GM21526 (cell line): ENCODE data around the gene ODC1.

Experiments used
- ATAC-seq: cut with Tn5 transposase; IDR thresholded peaks from one replicate; pipeline ENCODE4 v1.9.1; 2021; ENCODE audit warnings: moderate library complexity; ENCODE audit not compliant: unreplicated experiment, low FRiP score

ODC1 gene

DNA sequence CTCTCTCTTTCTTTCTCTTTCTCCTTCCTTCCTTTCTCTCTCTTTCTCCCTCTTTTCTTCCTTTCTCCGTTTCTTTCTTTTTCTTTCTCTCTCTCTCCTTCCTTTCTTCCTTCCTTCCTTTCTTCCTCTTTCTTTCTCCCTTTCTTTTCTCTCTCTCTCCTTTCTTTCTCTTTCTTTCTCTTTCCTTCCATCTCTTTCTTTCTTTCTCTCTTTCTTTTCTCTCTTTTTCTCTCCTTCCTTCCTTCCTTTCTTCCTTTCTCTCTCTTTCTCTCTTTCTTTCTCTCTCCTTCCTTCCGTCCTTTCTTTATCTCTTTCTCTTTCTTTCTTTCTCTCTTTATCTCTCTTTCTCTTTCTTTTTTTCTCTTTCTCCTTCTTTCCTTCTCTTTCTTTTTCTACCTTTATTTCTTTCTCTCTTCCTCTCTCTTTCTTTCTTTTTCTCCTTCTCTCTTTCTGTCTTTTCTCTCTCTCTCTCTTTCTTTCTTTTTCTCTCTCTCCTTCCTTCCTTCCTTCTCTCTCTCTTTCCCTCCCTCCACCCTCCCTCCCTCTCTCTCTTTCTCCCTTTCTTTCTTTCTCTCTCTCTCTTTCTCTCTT, 32.3 kb upstream of the ODC1 start:
- ATAC-seq, result no peak

DNA sequence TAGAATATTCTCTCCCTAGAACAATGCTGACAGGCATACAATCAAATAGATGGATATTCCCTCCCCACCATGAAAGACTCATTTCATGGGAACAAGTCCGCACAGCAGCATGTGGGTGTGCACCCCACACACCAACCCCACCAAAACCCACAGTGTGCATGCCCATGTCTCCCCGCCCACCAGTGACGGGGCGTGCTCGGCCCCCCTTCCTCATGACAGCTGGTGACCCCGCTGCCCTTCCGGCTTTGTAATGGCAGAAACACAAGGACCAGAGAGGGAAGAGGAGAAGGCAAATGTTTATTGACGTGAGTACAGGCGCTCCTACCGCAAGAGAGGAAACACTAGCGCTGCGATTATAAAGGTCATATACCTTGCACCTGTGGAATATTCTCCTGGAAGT, 30.8 kb upstream of the ODC1 start:
- ATAC-seq, result no peak

DNA sequence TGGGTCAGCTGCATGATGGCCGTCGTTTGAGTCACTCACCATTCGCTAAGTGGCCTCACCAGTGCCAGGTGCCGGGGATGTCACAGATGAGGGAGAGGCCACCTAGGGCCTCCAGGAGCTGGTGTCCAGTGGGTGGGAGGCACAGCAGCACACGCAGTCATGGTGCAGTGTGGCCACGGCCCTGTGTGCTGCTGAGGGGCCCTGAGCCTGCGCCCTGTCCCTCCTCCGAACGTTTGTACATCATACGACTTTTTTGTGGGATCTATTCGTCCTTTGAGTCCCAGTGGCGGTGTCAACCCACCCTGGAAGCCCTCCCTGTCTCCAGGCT, 30.1 kb upstream of the ODC1 start:
- no peak for ATAC-seq

DNA sequence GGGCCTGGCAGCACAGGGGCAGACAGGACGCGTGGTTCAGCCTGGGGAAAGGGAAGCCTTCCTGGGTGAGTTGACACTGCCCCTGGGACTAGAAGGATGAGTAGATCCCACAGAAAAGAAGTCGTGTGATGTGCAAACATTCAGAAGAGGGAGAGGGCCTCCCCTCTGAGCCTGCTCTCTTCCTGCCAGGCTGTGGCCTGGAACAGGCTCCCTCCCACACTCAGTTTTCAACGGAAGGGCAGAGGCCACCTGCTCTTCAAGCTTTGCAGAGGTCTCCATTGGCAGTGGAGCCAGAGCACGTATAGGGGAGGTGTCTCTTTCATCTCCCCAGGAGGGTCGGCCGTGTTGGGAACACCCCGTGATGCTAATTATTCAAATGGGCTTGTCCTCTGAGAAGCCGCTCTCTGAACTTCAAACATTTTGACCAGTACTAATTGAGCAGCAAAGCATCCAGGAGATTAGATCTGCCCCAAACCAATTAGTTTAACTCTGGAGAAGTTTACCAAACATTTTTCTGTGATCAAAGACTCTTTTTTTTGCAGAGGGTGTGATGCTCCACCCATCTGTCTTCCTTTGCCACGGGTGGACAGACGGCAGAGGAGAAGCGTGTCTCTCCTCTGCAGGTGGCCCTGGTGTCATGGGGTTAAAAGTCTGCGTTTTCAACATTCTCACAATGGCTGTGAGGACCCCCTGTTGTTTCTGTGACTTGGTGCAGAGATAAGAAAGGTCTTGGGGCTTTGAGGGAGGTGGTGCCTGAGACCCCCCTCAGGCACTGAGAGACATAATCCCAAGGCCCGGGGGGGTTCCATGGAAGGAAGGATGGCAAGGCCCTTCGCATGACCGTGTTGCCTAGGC, 29.5 kb upstream of the ODC1 start:
- no peak for ATAC-seq

DNA sequence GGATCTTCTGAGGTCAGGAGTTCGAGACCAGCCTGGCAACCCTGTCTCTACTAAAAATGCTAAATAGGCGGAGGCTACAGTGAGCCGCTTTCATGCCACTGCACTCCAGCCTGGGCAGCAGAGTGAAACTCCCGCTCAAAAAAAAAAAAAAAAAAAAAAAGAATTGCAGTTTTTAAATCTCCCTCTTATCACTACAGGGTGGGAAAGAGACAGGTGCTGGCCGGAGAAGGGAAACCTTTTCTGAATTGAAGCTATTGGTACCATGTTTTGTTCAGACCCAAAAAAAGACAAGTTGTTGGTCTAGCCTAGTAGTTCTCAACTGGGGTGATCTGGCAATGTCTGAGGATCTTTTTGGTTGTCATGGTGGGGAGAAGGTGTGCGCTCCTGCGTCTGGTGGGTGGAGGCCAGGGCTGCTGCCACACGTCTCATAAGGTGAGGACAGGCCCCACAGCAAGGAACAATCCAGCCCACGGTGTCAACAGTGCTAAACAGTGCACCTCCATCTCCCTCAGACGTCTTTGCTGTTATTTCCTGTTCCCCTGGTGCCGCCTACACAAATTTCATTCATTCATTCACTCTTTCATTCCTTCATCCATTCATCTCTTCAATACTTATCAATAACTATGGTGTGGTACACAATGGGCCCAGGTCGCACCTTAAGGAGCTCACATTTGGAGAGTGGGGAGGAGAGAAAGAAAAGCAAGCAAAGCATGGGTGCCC, 28.8 kb upstream of the ODC1 start:
- no peak for ATAC-seq

DNA sequence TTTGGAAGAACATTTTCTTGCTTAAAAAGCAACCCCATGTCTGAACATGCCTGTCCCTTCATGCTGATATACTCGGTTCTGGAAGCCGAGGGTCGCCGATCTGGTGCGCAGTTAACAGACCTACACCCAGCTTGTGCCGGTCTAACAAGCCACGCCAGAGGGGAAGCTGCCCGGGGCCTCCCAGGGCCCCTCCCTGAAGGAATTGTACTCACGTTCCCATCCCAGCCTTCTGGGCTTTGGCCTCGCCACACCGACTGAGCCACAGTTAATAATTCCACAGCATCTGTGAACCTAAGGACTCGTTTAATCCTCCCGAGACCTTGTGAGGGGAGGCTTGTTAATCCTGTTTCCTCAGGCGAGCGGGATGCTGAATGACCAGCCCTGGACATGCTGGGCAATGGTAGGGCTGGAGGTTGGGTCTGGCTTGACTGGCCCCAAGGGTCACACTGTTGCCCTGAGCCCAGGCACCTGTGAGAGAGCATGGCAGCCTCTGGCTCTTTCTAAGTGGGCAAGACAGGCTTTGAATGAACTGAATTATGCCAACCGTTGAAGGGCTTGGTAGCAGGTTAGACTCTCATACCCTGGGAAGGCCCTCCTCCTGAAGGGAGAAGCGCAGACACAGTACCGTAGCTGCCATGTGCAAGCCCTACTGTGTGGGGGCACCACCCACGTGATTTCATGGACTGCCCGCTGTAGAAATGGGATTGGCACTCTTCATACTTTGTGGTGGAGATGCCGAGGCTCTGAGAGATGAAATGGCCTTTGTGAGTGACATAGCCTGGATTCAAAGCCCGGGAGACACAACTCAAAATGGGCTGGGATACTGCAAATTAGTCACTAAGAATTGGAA, 27.9 kb upstream of the ODC1 start:
- no peak for ATAC-seq

DNA sequence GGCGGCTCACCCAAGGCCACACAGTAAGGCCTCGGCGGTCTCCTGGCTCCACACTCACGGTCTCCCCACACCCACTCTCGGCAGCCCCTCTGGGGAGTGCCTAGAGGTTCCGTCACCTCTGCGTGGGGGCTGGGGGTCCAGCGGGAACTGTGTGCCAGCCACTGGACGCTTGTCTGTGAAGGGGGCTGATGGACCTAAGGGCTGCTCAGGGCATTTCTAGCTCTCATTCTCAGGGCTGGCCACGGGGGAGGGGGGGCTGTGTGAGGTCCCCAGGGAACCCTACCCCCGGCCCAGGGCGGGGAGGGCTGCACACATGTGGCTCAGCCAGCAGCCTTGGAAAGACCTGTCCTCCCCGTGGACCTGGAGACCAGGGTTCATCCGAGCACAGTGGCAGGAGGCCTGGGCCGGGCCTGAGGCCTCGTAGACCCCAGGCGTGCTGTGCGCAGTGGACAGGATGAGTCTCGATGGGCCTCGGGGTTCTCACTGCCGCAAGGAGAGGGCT, 27.1 kb upstream of the ODC1 start:
- no peak for ATAC-seq

DNA sequence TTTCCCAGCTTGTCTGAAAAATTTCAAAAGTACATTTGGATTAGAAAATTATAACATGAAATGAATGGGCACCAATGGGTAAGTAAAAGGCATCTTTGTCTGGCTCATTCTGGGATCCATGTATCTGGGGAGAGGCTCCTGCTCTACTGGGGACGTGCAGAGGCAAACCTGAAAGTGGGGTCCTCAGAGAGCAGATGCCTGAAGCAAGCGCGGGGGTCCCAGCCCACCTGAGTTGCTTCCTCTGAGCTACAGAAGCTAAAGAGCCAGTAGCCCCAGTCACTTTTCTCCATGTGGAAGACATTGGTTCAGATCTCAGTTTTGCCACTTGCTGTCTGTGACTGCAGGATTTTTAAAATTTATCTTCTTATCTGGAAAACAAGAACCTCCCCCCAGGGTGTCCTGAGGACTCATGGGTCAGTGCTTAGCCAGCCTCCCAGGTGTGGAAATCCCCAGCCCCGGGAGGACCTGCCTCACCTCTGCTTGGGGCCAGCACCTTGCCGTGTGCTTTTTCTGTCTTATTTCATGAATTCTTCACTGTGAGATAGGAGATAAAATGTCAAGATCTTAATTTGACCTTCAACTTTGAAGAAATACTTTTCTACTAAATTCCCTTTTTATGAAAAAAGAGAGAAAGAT, 25.1 kb upstream of the ODC1 start:
- no peak for ATAC-seq

DNA sequence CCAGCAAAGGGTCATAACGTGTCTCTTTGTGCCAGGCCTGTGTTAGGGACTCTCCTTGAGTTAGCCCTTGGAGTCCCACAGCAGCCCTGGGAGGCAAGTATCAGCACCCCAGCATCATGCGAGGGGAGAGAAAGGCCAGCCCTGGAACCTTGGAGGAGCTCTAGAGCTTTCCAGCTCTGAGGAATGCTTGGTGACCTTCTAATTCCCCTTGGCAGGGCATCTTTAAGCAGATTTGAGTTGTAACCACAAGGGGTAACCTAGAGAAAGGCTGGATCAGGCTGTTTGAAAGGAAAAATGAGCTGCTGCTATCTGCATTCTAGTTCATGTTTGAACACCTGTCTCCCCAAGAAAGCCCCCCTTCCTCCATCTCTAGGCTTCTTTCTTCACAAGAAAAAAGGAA, 23.8 kb upstream of the ODC1 start:
- no peak for ATAC-seq

DNA sequence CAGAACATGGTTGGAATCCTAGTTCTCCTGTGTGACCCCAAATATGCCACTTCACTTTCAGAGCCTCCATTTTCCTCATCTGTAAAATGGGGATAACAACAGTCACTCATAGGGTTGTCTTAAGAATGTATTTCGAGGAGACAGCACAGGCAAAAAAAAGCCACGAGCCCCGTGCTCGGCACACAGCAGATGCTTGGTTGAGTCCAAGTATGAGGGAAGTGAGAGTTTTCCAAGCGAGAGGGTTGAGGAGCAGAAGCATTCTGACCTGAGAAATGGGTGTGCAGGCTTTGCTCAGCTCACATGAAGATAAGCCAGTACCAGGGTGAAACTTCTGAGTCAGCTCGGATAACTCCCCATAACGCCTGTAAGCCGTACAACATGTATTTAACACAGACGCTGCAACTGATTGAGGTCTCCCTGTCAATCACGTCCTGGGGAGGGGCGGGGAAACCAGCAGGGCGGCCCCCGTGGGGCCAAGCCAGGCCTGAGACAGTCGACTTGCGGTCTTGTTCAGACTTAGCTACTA, 23.0 kb upstream of the ODC1 start:
- no peak for ATAC-seq

DNA sequence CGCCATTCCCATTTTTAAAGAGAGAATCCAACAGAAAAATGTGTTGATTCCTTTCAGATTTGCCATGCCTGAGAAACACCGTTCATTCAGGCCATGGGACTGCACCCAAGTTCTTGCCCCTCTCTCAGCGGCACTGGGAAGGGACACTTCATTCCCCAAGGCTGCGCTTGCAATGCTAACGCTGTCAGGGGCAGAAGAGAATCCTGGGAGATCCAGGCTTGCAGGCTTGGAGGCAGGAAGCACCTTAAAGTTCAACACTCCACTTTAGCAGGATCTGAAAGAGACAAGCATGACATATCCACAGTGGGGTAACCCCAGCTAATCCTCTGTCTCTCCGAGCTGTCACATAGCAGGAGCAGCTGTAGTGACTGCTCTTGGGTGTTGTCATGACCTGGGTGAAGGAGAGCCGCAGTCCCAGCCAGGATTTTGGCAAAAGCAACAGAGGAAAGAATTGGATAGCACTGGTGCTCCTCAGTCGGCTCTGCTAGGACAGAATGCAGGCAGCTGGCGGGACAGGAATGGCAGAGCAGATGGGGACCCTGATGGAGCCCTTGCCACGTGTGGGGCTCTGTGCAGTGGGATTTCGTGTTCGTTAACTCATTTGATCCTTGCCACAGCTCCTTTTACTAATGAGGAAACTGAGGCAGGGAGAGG, 22.0 kb upstream of the ODC1 start:
- ATAC-seq, result no peak

DNA sequence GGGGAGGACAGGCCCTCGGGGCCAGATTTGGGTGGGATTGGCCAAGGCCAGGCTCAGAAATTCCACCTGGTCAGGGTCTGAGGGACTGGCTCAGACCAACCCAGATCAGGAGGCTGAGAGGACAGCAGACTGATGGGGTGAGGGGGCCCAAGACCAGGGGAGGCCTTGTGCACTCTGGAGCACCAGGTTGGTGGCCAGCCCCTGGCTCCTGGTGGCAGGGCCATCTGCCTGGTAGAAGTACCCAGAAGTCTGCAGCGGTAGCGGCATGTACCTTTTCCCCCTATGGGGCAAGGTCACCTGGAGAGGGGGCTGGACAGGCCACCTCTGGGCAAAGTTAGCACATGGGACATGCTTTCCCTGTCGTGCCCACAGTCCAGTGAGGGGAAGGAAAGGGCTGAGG, 21.2 kb upstream of the ODC1 start:
- ATAC-seq, result no peak

DNA sequence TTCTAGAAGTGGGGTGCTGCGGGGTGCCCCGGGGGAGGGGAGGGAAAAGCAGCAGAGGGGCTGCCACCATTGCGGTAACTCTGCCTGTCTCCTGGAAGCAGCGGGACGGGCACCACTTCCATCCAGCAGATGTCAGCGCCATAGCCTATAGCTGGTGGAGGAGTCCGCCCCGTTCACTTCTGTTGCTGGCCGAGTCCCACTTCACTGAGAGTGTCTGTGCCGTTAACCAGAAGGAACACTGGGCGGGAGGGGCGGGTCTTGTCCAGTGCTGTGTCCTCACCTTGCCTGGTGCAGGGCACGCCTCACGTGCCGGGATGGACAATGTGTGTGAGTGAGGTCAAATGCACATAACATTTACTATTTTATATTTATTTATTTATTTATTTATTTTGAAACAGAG, 19.3 kb upstream of the ODC1 start:
- ATAC-seq, result no peak

DNA sequence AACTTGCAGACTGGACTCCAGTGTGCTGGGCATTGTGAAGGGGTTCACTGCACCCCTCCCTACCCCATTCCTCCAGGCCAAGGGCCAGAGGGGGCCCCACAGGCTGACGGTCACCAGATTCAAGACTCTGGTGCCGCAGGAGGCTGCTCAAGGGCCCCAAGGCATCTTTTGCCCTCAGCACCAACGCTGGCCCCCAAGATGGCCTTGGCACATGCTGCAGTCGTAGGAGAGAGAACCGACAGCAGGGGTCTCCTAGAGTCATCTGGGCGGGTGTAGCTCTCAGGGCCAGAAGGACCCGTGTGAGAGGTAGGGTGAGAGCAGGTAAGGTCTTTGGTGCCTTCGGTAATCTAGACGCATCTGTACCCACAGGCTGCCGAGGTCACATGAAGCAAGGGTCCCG, 18.7 kb upstream of the ODC1 start:
- ATAC-seq, result no peak

DNA sequence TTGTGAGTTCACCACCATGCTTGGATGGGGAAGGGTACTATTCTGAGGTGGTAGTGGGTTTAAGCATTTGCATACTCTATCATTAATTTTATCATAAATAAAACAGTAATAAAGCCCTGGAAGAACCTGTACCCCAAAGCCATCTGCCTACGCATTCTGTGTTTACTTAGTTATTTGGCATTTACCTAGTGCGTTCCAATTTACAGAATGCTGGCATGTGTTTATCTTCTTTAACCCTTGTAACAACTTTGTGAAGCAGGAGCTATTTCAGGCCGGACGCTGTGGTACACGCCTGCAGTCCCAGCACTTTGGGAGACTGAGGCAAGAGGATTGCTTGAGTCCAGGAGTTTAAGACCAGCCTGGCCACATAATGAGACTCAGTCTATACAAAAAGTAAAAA, 17.8 kb upstream of the ODC1 start:
- ATAC-seq, result no peak

DNA sequence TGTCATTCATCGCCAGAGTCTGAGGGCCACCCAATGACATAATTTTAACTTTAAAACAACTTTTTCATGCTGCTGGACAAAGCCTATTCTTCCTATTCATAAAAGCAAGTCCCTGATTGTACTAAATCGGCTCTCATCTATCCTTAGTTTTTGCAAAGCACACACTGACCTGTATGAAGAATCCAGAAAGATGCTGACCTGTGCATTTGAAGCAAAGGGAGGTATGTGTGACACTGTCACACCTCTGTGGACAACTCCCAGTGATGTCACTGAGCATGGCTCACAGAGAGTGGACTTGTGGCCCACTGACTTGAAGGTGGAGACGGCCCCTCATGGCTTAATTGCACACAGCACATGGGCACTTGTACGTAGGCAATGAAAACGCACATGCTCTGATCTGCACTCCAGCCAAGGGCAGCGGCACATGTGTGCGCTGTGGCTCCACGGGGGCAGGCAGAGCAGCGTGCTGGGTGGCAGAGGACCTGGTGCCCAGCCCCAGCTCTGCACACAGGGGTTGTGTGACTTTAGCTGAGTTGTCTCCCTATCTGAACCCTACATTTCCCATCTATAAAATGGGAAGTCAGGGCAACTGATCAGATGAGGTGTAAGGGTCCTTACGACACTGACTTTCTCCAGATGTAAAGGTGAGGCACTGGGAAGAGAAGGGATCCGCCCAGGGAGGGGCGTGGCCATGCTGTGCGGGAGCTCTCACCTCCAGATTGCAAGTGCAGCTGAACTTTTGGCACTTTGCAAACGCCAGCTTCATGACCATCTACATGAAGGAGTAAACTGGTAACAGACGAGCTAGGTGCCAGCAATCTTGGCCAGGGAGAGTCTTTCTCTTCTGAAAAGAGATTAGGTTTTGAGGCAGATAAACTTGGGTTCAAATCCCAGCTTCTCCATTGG, 14.3 kb upstream of the ODC1 start:
- no peak for ATAC-seq

DNA sequence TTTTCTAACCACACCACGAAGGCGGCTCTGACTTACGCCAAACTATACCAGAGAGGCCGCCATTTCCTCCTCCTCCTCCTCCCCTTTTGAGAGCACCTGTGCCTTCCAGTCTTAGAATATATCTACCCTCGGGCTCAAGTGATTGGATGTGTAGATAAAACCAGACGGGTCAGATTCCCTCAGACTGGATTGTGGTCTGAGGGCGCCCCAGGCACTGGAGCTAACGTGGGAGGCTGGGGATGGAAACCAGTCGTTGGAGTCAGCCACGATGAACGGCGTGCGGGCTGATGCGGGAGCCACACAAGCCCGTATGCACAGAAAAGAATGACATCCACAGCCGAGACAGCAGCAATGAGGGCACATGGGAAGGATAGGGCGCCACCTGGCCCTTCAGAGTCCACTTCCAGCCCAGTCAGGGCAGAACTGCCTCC, 12.3 kb upstream of the ODC1 start:
- no peak for ATAC-seq

DNA sequence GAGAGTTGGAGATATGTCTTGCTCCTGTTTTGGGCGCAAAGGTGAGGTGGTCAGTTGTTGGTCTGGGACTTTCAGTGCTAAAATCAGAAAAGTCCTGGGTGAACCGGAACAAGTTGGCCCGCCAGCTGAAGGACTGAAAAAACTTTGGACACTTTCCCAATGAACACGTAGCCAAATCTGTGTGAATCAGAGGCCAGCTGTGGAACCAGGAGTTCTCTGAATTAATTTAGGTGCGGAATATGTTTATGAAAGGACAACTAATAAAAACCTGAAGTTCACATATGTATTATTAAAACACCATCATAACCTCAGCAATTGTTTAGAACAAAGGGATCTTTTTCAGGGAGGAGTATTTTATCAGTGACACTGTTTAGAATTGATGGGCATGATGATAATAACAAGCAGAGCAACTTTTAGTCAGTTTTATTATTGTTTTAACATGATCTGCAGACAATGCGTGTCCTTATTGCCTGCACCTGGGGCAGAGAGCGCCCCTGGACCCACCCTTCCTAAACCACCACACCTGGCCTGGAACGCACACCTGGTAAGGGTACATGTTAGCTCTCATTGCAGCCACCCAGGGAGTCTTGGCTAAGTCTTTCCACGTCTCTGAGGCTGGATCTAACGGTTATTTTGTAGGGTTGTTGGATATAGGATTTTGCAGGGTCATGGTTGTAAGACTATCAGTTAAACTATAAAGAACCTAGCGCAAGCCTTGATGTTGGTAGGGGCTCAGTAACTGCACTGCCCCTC, 9.9 kb upstream of the ODC1 start:
- no peak for ATAC-seq
